ENCODE results near the gene NCSTN.

Gene NCSTN

GRCh38 chr1:160398823-160399222 lies 55.6 kb downstream of the NCSTN start:
- TF ChIP-seq RAD21 (IDR thresholded peaks at IDR 0.05; ENCODE audit: low read depth) (no peak), EGR1 (IDR thresholded peaks at IDR 0.05) (no peak), FOXM1 (IDR thresholded peaks at IDR 0.05; ENCODE audit: borderline replicate concordance, low read depth) (no peak), YY1 (IDR thresholded peaks at IDR 0.05; ENCODE audit: low read depth) (no peak), TEAD4 (IDR thresholded peaks at IDR 0.05) (no peak), EP300 (IDR thresholded peaks at IDR 0.05; ENCODE audit: borderline replicate concordance) (no peak), REST (IDR thresholded peaks at IDR 0.05; ENCODE audit: low read depth) (no peak), CEBPB (IDR thresholded peaks at IDR 0.05) (no peak), ZBTB7A (IDR thresholded peaks at IDR 0.05; ENCODE audit: low read depth) (no peak), MAX (IDR thresholded peaks at IDR 0.05) (no peak), TAF1 (IDR thresholded peaks at IDR 0.05; ENCODE audit: low read depth) (no peak), NFIC (IDR thresholded peaks at IDR 0.05) (no peak), USF1 (IDR thresholded peaks at IDR 0.05) (no peak), TCF12 (IDR thresholded peaks at IDR 0.05; ENCODE audit: low read depth) (no peak), CREB1 (IDR thresholded peaks at IDR 0.05; ENCODE audit: low read depth) (no peak)

- no peak for TF ChIP-seq TAF1 (IDR thresholded peaks at IDR 0.05; ENCODE audit: low read depth)
- TF ChIP-seq USF1 (IDR thresholded peaks at IDR 0.05): no peak
- TF ChIP-seq EGR1 (IDR thresholded peaks at IDR 0.05): no peak
- no peak for TF ChIP-seq CREB1 (IDR thresholded peaks at IDR 0.05; ENCODE audit: low read depth)
- TF ChIP-seq FOXM1 (IDR thresholded peaks at IDR 0.05; ENCODE audit: borderline replicate concordance, low read depth): no peak
Observed at GRCh38 chr1:160399544-160400222, 56.5 kb downstream of the NCSTN start.

- peak; percentile 69; the same call in 1 of the 2 replicates for TF ChIP-seq TCF12 (IDR thresholded peaks at IDR 0.05; ENCODE audit: low read depth)
- TF ChIP-seq EP300 (IDR thresholded peaks at IDR 0.05; ENCODE audit: borderline replicate concordance): peak; percentile 99
- TF ChIP-seq EGR1 (IDR thresholded peaks at IDR 0.05): peak; percentile 23; the same call in 1 of the 2 replicates
- no peak for TF ChIP-seq CREB1 (IDR thresholded peaks at IDR 0.05; ENCODE audit: low read depth)
- TF ChIP-seq NFIC (IDR thresholded peaks at IDR 0.05): 0 out of 2 replicates have a peak, but pooled peaks have one; percentile 20
- TF ChIP-seq MAX (IDR thresholded peaks at IDR 0.05): peak; percentile 47; the same call in 1 of the 2 replicates
- TF ChIP-seq ZBTB7A (IDR thresholded peaks at IDR 0.05; ENCODE audit: low read depth): peak; percentile 46
- TF ChIP-seq RAD21 (IDR thresholded peaks at IDR 0.05; ENCODE audit: low read depth): no peak; the same call in 1 of the 2 replicates
- TF ChIP-seq CEBPB (IDR thresholded peaks at IDR 0.05): no peak
- TF ChIP-seq REST (IDR thresholded peaks at IDR 0.05; ENCODE audit: low read depth): no peak
- peak; percentile 77 for TF ChIP-seq YY1 (IDR thresholded peaks at IDR 0.05; ENCODE audit: low read depth)
- TF ChIP-seq TAF1 (IDR thresholded peaks at IDR 0.05; ENCODE audit: low read depth): peak; percentile 59; the same call in 1 of the 2 replicates
- peak; percentile 43 for TF ChIP-seq USF1 (IDR thresholded peaks at IDR 0.05)
- no peak for TF ChIP-seq FOXM1 (IDR thresholded peaks at IDR 0.05; ENCODE audit: borderline replicate concordance, low read depth)
- no peak for TF ChIP-seq TEAD4 (IDR thresholded peaks at IDR 0.05)
Observed at GRCh38 chr1:160400223-160400645, 57.1 kb downstream of the NCSTN start, which contains the start of gene VANGL2. TSS of gene VANGL2 (plus strand) at chr1:160400564. CDS start at chr1:160415838, 15,274 bp downstream.

GRCh38 chr1:160400646-160401486 lies 57.7 kb downstream of the NCSTN start:
- no peak for TF ChIP-seq CEBPB (IDR thresholded peaks at IDR 0.05)
- no peak for TF ChIP-seq TCF12 (IDR thresholded peaks at IDR 0.05; ENCODE audit: low read depth)
- TF ChIP-seq MAX (IDR thresholded peaks at IDR 0.05): no peak
- peak; percentile 87; the same call in 1 of the 2 replicates for TF ChIP-seq ZBTB7A (IDR thresholded peaks at IDR 0.05; ENCODE audit: low read depth)
